GM12874 (cell line): ENCODE data around the gene CDKL1.

Source experiments
- CTCF ChIP-seq: IDR thresholded peaks from 2 replicates; pipeline ENCODE4 v1.5.1; 2011; ENCODE audit warnings: low read depth, mild to moderate bottlenecking, control low read depth, low read length, moderate library complexity; ENCODE audit not compliant: insufficient read depth

The CDKL1 gene

GRCh38 chr14:50353126-50353525 is 43.6 kb downstream of the CDKL1 start:
- TF ChIP-seq CTCF: no peak

GRCh38 chr14:50352584-50352983 is 44.1 kb downstream of the CDKL1 start:
- TF ChIP-seq CTCF: no peak

GRCh38 chr14:50350975-50351374 is 45.7 kb downstream of the CDKL1 start:
- TF ChIP-seq CTCF: no peak

GRCh38 chr14:50348933-50349332 is 47.7 kb downstream of the CDKL1 start:
- no peak for TF ChIP-seq CTCF

- no peak for TF ChIP-seq CTCF
Measured at GRCh38 chr14:50347521-50347920, 49.2 kb downstream of the CDKL1 start.

GRCh38 chr14:50345846-50346422 is 50.7 kb downstream of the CDKL1 start:
- no peak for TF ChIP-seq CTCF

- TF ChIP-seq CTCF: no peak
Measured at GRCh38 chr14:50344876-50345563, 51.7 kb downstream of the CDKL1 start.
